Stimulated activated naive CD8-positive, alpha-beta T cell treated with anti-CD3 and anti-CD28 coated beads, Interleukin-15, Interleukin-2, amounts not matched to agents 100 ng/mL and 50 ng/mL, for 24 hours (primary cell): ENCODE data around the gene BCLAF3.

Experiments used
- H3K27ac Mint-ChIP-seq: one replicate; pipeline ENCODE4 v1.8.0; 2021; ENCODE audit warnings: mild to moderate bottlenecking, mixed read lengths
- H3K27me3 Mint-ChIP-seq: one replicate; pipeline ENCODE4 v1.8.0; 2021; ENCODE audit warnings: mixed read lengths
- H3K36me3 Mint-ChIP-seq: one replicate; pipeline ENCODE4 v1.8.0; 2021; ENCODE audit warnings: low read depth, mixed read lengths
- H3K4me1 Mint-ChIP-seq: one replicate; pipeline ENCODE4 v1.8.0; 2021; ENCODE audit warnings: low read depth, mixed read lengths
- H3K4me3 Mint-ChIP-seq: one replicate; pipeline ENCODE4 v1.8.0; 2021; ENCODE audit warnings: mild to moderate bottlenecking, mixed read lengths
- H3K9me3 Mint-ChIP-seq: one replicate; pipeline ENCODE4 v1.8.0; 2021; ENCODE audit warnings: mixed read lengths

Gene BCLAF3

DNA sequence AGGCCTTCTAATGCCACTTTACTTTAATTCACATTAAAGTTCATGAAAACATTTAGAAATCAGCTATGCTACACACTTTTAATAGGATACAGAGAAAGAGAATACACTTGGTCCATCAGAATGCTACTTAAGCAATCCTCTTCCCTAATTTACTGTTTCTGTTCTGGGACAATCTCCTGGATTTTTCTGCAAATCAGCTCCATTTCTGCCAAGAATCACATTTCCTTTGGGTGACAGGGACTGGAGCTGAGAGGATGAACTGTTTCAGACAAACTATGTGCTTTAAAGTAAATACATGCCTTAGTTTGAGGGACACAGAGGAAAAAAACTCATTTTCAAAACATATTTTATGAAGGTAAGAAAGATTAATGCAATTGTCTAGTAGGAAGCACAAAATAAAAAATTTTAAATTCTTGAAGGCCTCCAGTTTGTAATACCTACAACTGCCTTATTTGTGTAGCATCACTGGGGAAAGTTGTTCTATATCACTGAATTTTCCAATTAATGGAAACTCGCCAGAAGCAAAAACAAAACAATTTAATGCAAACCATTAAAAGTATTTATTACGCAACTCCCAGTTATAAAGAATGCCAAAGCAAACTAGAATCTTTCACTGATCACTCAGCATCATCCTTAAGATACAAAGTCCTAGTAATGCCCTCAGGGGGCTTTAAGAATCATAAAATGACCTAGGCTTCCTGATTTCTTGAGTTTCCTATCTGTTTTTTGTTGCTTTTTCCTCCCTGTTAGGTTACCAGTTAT, 36.3 kb downstream of the BCLAF3 start:
- Mint-ChIP-seq H3K36me3 (peaks cover 15% of the 10 kb centered on the region), H3K4me3 (no peak overlapping the region), H3K27ac (no peak overlapping the region), H3K27me3 (no peaks in the 10 kb centered on the region), H3K4me1 (no peaks in the 10 kb centered on the region), H3K9me3 (no peaks in the 10 kb centered on the region)

DNA sequence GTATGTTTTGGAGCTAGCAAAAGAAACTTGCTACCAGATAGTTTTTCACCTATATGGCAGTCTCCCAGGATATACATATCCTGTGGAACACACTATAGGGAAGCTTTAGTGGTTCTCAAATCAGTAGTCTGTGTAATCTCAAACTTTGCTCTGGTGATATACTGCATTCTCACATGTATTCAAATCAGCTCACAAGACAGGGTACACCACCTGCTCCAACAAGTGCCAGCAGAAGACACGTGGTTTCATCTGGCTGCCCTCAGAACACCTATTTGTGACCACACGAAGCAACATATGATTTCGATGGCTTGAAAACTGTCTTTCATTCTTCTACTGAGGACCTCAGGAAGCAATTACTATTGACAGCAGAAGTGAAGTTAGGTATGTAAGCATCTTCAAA, 37.7 kb downstream of the BCLAF3 start:
- Mint-ChIP-seq H3K9me3 (no peaks in the 10 kb centered on the region), H3K4me3 (no peak overlapping the region), H3K4me1 (peaks cover 1% of the 10 kb centered on the region), H3K27ac (no peak overlapping the region), H3K36me3 (peaks cover 12% of the 10 kb centered on the region), H3K27me3 (no peaks in the 10 kb centered on the region)

DNA sequence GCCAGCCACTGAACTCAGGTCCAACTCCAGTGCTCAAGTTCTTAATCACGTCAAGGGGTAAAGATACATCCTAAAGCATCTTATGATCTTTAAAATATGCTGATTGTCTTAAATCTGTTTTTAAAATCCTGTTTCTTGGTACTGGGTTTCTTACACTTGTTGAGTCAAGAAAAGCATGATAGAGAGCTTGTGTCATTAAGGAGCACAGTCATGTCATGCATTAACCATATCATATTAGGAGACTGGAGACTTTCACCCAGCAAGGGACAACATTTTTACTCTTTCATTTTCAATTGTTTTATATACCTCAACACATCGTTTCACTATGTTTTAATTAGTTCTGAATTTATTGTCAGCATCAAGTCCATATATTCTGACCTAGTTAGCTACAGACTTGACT, 41.5 kb downstream of the BCLAF3 start:
- H3K9me3 Mint-ChIP-seq, result no peaks in the 10 kb centered on the region

DNA sequence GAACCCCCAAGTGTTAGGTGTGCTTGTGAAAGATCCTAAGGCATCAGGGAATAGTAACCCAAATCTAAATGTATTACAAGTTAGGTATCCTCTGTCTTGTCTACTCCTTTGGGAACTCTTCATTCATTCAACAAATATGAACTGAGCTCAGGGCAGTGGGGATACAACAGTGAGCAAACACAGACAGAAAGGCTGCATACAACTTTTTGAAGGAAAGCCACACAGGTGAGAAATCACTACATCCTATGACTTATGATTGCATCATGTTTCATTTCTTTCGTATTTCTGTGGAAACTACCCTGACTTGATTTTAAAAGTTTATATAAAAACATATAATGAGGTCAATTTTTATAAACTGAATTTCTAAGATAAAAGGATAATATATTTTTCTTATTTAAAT, 43.2 kb downstream of the BCLAF3 start:
- no peaks in the 10 kb centered on the region for H3K9me3 Mint-ChIP-seq
- H3K4me3 Mint-ChIP-seq, result no peak overlapping the region
- no peaks in the 10 kb centered on the region for H3K27me3 Mint-ChIP-seq
- H3K27ac Mint-ChIP-seq, result no peak overlapping the region
- peaks cover 3% of the 10 kb centered on the region for H3K4me1 Mint-ChIP-seq
- H3K36me3 Mint-ChIP-seq, result peaks cover 23% of the 10 kb centered on the region

More for the DNA sequence above, 41.5 kb downstream of the BCLAF3 start:
- Mint-ChIP-seq H3K4me3 (no peak overlapping the region), H3K4me1 (peaks cover 3% of the 10 kb centered on the region), H3K27me3 (no peaks in the 10 kb centered on the region), H3K27ac (no peak overlapping the region), H3K36me3 (peaks cover 23% of the 10 kb centered on the region)
